GM18951 (cell line): Measurements from ENCODE around the gene STXBP6.

Experiments
- POLR2A ChIP-seq: IDR thresholded peaks from 4 replicates; pipeline ENCODE4 v1.6.1; 2011; ENCODE audit warnings: mild to moderate bottlenecking; ENCODE audit not compliant: insufficient read length, insufficient read depth; ENCODE audit errors: extremely low read depth
- in situ Hi-C: fragments of 300-500 bp; cut with MboI; formaldehyde crosslinking; loops from one replicate; pipeline ENCODE4 v1.12.0; 2022; ENCODE audit warnings: low sequenced_read_pairs, mixed read lengths, inconsistent platforms; ENCODE audit not compliant: unreplicated experiment

The STXBP6 gene

GRCh38 chr14:25049568-25050268 is at the start of gene STXBP6:
TSS of gene STXBP6 (minus strand) at chr14:25050147. CDS start at chr14:24974818, 75,329 bp downstream.
- in situ Hi-C loops, result no loop called here
- TF ChIP-seq POLR2A, result no peak

GRCh38 chr14:25097120-25097519 is 47.2 kb upstream of the STXBP6 start:
- in situ Hi-C loops, result no loop called here
- no peak for TF ChIP-seq POLR2A

GRCh38 chr14:25095736-25096437 is 45.9 kb upstream of the STXBP6 start:
- TF ChIP-seq POLR2A, result no peak
- in situ Hi-C loops, result no loop called here

- TF ChIP-seq POLR2A, result no peak
- in situ Hi-C loops, result no loop called here
Measured at GRCh38 chr14:25094171-25094907, 44.4 kb upstream of the STXBP6 start.

GRCh38 chr14:25092258-25092740 is 42.4 kb upstream of the STXBP6 start:
- in situ Hi-C loops, result no loop called here
- no peak for TF ChIP-seq POLR2A

GRCh38 chr14:25090716-25091454 is 40.9 kb upstream of the STXBP6 start:
- no peak for TF ChIP-seq POLR2A
- in situ Hi-C loops, result no loop called here

GRCh38 chr14:25090256-25090655 is 40.3 kb upstream of the STXBP6 start:
- TF ChIP-seq POLR2A, result no peak
- in situ Hi-C loops, result no loop called here

- TF ChIP-seq POLR2A, result no peak
- in situ Hi-C loops, result no loop called here
Measured at GRCh38 chr14:25089496-25089895, 39.5 kb upstream of the STXBP6 start.

GRCh38 chr14:25086821-25087396 is 37.0 kb upstream of the STXBP6 start:
- TF ChIP-seq POLR2A, result no peak
- in situ Hi-C loops, result no loop called here

GRCh38 chr14:25086081-25086480 is 36.1 kb upstream of the STXBP6 start:
- in situ Hi-C loops, result no loop called here
- no peak for TF ChIP-seq POLR2A

GRCh38 chr14:25080682-25081081 is 30.7 kb upstream of the STXBP6 start:
- no peak for TF ChIP-seq POLR2A
- in situ Hi-C loops, result no loop called here

- TF ChIP-seq POLR2A, result no peak
- in situ Hi-C loops, result no loop called here
Measured at GRCh38 chr14:25079311-25079710, 29.4 kb upstream of the STXBP6 start.
